ENCODE results near the gene SLC6A5.

DNA sequence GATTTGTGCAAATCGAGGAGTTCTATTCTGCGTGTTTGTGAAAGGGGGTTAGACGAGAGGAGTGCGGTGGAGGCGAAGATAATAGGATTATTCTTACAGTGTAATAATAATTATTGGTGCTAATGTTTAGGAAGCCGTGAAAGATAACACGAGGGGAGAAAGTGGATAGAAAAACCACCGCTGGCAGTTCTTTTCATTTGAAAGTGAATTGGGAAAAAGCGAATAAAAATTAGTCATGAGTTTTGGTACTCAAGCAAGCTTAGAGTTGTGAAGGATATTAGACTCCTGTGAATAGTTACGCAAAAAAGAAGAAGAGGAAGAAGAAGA lies 575 bp downstream of the SLC6A5 start:
- TF ChIP-seq, protein P1, sequence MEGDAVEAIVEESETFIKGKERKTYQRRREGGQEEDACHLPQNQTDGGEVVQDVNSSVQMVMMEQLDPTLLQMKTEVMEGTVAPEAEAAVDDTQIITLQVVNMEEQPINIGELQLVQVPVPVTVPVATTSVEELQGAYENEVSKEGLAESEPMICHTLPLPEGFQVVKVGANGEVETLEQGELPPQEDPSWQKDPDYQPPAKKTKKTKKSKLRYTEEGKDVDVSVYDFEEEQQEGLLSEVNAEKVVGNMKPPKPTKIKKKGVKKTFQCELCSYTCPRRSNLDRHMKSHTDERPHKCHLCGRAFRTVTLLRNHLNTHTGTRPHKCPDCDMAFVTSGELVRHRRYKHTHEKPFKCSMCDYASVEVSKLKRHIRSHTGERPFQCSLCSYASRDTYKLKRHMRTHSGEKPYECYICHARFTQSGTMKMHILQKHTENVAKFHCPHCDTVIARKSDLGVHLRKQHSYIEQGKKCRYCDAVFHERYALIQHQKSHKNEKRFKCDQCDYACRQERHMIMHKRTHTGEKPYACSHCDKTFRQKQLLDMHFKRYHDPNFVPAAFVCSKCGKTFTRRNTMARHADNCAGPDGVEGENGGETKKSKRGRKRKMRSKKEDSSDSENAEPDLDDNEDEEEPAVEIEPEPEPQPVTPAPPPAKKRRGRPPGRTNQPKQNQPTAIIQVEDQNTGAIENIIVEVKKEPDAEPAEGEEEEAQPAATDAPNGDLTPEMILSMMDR (IDR thresholded peaks at IDR 0.05; ENCODE audit: low read length), result no peak
- TF ChIP-seq EZH2 (IDR thresholded peaks at IDR 0.05; ENCODE audit: borderline replicate concordance, low read length), result no peak

All from OCI-LY1 (cell line).